ENCODE measurements around the gene F2RL3. TPM values are rescaled to one million over a fixed set of nuclear protein-coding genes. Genes with fewer than 3 reads are reported as not detected.

Gene F2RL3
- total and polyA plus RNA-seq, 9 of the 15 experiments (the other 6 are each of a cell fraction or from before 2014, with no cell fraction given), result 1.4 to 27.6 (median 11.9) TPM

DNA sequence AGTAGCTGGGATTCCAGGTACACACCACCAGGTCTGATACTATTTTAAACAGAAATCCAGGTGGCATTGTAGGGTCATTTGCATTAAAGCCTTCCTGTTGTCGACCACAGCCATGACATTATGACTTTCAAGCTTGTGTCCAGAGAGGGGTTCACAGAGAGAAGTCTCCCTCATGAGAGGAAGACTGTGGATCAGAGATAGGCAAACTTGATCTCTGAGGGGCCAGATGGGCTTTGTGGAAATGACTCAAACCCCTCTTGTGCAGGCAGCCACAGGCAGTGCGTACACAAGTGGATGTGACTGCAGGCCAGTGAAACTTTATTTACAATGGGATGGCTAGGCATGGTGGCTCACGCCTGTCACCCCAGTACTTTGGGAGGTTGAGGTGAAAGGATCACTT lies 27.8 kb upstream of the F2RL3 start:
- POLR2A ChIA-PET, result interaction anchor here (0.6 to 0.8 kb wide), 2 partner anchors 12 to 22 kb away, joined by 3 to 4 read pairs; no protein-coding TSS in a partner anchor
- Histone ChIP-seq H3K36me3 (ENCODE audit: control insufficient read depth, insufficient read depth, low read length) (peaks cover 38% of the 10 kb centered on the region), H3K9me3 (replicated peaks; ENCODE audit: control insufficient read depth, insufficient read depth, low read depth, low read length) (no peaks in the 10 kb centered on the region), H3K79me2 (ENCODE audit: control insufficient read depth, insufficient read depth, low read length) (no peaks in the 10 kb centered on the region), H3K9ac (ENCODE audit: insufficient read depth in 1 of 2, low read depth in 2 of 2, low read length in 2 of 2) (no peak overlapping the region), H3K27ac (ENCODE audit: extremely low read depth, low read depth, low read length) (no peak overlapping the region), H4K20me1 (replicated peaks; ENCODE audit: control insufficient read depth, insufficient read depth, low read length) (no peaks in the 10 kb centered on the region), H3K27me3 (ENCODE audit: control insufficient read depth in 2 of 2, insufficient read depth in 2 of 2, low read length in 2 of 2) (no peaks in the 10 kb centered on the region), H2AFZ (ENCODE audit: low read depth, low read length) (no peak overlapping the region), H3K9me1 (ENCODE audit: control insufficient read depth, insufficient read depth, low read length) (peaks cover 2% of the 10 kb centered on the region), H3K4me3 (no peak overlapping the region), H3K4me1 (replicated peaks in 1 of 2; ENCODE audit: control insufficient read depth in 2 of 2, insufficient read depth in 2 of 2, low read length in 2 of 2) (peaks cover 0 to 5% of the 10 kb centered on the region in 2 experiments; a peak in 1 of 5 replicates), H3K4me2 (ENCODE audit: insufficient read depth, low read length) (no peak overlapping the region)
- TF ChIP-seq GTF2F1 (IDR thresholded peaks at IDR 0.05; ENCODE audit: low read depth, low read length) (no peak), CBFA2T3 (IDR thresholded peaks at IDR 0.05) (peak; percentile 20; the same call in 1 of the 2 replicates), TAF15 (IDR thresholded peaks at IDR 0.05; ENCODE audit: low read depth, low read length) (no peak), CHD2 (IDR thresholded peaks at IDR 0.05; ENCODE audit: low read depth, low read length) (no peak)
- no TSS peak for BruUV-seq (replicated peaks)
- ATAC-seq (no peak), DNase-seq (ENCODE audit: extremely low read depth in 1 of 4, low spot score in 3 of 4) (peak in 1 of 4 experiments; percentile 6), FAIRE-seq (peak; percentile 73)
- intact Hi-C loops (cut with micrococcal nuclease) (no loop called here), in situ Hi-C loops (cut with MboI) (no loop called here)
- 68% methylated on average over 3 of the region's 3 CpGs for WGBS (ENCODE audit: insufficient coverage, low coverage, missing lambda C conversion rate)
- CTCF ChIA-PET (ENCODE audit: low intra/inter-chr PET ratio), result no interaction called here

- no peak overlapping the region for H2AFZ ChIP-seq (ENCODE audit: low read depth, low read length)
- ChIA-PET CTCF (ENCODE audit: low intra/inter-chr PET ratio) (no interaction called here), POLR2A (interaction anchor here (0.8 kb wide), 1 partner anchor 12 kb away, joined by 4 read pairs; no protein-coding TSS in a partner anchor)
- H4K20me1 ChIP-seq (replicated peaks; ENCODE audit: control insufficient read depth, insufficient read depth, low read length), result no peaks in the 10 kb centered on the region
- no peak overlapping the region for H3K9ac ChIP-seq (ENCODE audit: insufficient read depth in 1 of 2, low read depth in 2 of 2, low read length in 2 of 2)
- H3K36me3 ChIP-seq (ENCODE audit: control insufficient read depth, insufficient read depth, low read length), result peaks cover 42% of the 10 kb centered on the region
- FAIRE-seq, result no peak
- no peak for DNase-seq (ENCODE audit: extremely low read depth in 1 of 4, low spot score in 3 of 4)
- ATAC-seq, result no peak
- in situ Hi-C loops (cut with MboI), result no loop called here
- no peak overlapping the region for H3K4me2 ChIP-seq (ENCODE audit: insufficient read depth, low read length)
- H3K27ac ChIP-seq (ENCODE audit: extremely low read depth, low read depth, low read length), result no peak overlapping the region
- H3K27me3 ChIP-seq (ENCODE audit: control insufficient read depth in 2 of 2, insufficient read depth in 2 of 2, low read length in 2 of 2), result no peaks in the 10 kb centered on the region
- H3K9me1 ChIP-seq (ENCODE audit: control insufficient read depth, insufficient read depth, low read length), result peaks cover 2% of the 10 kb centered on the region
- peaks cover 0 to 7% of the 10 kb centered on the region in 2 experiments; a peak in 1 of 5 replicates for H3K4me1 ChIP-seq (replicated peaks in 1 of 2; ENCODE audit: control insufficient read depth in 2 of 2, insufficient read depth in 2 of 2, low read length in 2 of 2)
- no peaks in the 10 kb centered on the region for H3K79me2 ChIP-seq (ENCODE audit: control insufficient read depth, insufficient read depth, low read length)
- H3K9me3 ChIP-seq (replicated peaks; ENCODE audit: control insufficient read depth, insufficient read depth, low read depth, low read length), result no peaks in the 10 kb centered on the region
- no peak overlapping the region for H3K4me3 ChIP-seq
- BruUV-seq (replicated peaks), result no TSS peak
- intact Hi-C loops (cut with micrococcal nuclease), result no loop called here
- 93% methylated on average over 3 of the region's 5 CpGs for WGBS (ENCODE audit: insufficient coverage, low coverage, missing lambda C conversion rate)
- TF ChIP-seq, protein P1, sequence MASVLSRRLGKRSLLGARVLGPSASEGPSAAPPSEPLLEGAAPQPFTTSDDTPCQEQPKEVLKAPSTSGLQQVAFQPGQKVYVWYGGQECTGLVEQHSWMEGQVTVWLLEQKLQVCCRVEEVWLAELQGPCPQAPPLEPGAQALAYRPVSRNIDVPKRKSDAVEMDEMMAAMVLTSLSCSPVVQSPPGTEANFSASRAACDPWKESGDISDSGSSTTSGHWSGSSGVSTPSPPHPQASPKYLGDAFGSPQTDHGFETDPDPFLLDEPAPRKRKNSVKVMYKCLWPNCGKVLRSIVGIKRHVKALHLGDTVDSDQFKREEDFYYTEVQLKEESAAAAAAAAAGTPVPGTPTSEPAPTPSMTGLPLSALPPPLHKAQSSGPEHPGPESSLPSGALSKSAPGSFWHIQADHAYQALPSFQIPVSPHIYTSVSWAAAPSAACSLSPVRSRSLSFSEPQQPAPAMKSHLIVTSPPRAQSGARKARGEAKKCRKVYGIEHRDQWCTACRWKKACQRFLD (CRISPR knock-in tag; IDR thresholded peaks at IDR 0.05), result no peak
- TF ChIP-seq CTBP1 (IDR thresholded peaks at IDR 0.05; ENCODE audit: borderline replicate concordance) (no peak), IRF2 (CRISPR knock-in tag; IDR thresholded peaks at IDR 0.05) (no peak), KLF13 (tag; IDR thresholded peaks at IDR 0.05; ENCODE audit: borderline replicate concordance, low read depth) (no peak), KLF10 (CRISPR knock-in tag; IDR thresholded peaks at IDR 0.05) (no peak), THAP7 (CRISPR knock-in tag; IDR thresholded peaks at IDR 0.05) (no peak), RBM22 (IDR thresholded peaks at IDR 0.05; ENCODE audit: low read depth, low read length, poor library complexity, severe bottlenecking) (no peak)
- TF ChIP-seq, protein P2, sequence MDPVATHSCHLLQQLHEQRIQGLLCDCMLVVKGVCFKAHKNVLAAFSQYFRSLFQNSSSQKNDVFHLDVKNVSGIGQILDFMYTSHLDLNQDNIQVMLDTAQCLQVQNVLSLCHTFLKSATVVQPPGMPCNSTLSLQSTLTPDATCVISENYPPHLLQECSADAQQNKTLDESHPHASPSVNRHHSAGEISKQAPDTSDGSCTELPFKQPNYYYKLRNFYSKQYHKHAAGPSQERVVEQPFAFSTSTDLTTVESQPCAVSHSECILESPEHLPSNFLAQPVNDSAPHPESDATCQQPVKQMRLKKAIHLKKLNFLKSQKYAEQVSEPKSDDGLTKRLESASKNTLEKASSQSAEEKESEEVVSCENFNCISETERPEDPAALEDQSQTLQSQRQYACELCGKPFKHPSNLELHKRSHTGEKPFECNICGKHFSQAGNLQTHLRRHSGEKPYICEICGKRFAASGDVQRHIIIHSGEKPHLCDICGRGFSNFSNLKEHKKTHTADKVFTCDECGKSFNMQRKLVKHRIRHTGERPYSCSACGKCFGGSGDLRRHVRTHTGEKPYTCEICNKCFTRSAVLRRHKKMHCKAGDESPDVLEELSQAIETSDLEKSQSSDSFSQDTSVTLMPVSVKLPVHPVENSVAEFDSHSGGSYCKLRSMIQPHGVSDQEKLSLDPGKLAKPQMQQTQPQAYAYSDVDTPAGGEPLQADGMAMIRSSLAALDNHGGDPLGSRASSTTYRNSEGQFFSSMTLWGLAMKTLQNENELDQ (CRISPR knock-in tag; IDR thresholded peaks at IDR 0.05; ENCODE audit: borderline replicate concordance), result no peak
These were observed 27.0 kb upstream of the F2RL3 start for GRCh38 chr19:16861834-16862233.
